NCI-H345 (cell line): ENCODE data around the gene TBCK.

ENCODE experiments used
- DNase-seq: peaks from one replicate; lab custom pipeline; 2025; lab: John Stamatoyannopoulos, UW

Gene TBCK

DNA sequence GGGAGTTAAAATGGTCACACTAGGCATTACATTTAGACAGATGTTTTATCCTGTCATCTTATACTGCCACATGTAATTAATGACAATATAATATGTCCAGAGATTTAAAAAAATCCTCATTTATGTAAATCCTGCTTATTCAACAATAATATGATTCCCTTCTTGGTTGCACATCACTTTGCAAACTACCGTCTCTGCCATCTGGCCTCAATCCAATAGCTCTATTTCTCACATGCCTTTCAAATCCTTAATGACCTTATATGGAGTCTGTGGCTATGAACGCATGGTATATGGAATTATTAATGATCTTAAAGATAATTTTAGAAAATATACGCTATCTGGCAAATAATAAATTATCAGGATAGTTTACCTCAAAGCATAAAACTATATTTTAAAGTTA is 276.2 kb downstream of the TBCK start:
- no peak for DNase-seq

DNA sequence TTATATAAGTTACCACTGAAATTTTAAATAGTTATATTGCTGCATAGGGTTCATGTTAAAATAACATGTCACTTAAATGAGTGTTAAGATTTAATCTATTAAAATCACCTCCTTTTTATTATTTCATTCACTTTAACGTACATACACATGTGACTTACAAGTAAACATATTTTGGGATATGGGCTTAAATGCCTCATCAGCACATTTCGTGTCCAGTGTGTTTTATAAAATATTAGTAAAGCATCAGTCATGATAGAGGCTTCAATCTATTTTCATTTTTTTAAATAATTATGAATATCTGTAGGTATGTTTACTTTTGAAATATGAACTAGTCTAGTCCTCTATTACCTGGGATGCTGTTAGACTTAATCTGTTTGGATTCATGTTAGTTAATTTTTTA is 277.1 kb downstream of the TBCK start:
- no peak for DNase-seq

DNA sequence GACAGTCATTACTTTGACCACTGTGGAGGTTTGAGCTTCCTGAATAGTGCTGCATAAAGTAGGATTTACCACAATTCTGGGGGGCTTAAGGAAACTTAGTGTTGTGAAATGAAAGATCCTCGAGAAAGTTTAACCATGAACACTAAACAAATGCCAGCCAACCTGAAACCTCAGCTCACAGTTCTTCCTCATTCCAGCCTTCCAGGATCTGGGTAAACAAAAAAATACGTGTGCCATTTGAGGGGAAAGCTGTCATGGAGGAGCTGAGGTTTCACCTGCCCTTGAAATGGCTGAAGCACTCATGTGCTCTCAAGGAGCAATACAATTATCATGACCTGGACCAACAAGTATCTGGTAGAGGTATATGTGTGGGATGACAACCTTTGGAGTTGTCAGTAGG is 278.0 kb downstream of the TBCK start:
- no peak for DNase-seq

DNA sequence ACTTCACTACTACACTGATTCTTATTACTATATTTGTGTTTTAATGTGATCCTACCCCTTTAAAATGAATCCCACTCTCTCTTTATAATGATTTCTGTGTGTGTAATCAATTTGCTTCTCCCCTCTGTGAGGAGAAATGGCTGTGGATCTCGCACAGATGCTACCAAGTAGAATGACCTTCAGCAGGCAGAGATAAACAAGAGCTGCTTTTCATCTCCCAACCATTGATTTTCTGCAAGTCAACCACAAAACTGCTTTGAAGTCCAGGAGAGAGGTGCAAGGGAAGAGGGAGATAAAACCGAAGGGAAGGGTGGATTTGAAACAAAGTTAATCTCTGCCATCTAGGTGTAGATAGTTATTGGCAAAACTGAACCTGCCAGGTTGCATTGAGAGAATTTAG is 279.2 kb downstream of the TBCK start:
- no peak for DNase-seq

DNA sequence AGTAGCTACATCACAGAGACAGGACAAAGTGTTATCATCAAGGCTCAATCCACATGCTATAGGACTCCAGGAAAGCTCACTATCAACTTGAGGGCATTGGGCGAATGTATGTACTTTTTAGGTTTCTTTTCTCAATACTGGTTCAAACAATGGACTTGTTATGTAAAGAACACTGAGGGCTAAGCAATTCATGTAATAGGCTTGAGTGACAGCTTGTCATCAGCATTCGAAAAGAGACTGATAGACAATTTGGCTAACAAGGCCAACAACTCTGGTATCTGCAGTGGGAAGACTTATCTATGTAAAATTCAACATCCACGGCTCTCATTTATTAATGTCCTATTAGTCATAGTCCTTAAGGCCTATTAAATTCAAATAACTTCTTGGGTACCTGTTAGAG is 279.7 kb downstream of the TBCK start:
- no peak for DNase-seq

DNA sequence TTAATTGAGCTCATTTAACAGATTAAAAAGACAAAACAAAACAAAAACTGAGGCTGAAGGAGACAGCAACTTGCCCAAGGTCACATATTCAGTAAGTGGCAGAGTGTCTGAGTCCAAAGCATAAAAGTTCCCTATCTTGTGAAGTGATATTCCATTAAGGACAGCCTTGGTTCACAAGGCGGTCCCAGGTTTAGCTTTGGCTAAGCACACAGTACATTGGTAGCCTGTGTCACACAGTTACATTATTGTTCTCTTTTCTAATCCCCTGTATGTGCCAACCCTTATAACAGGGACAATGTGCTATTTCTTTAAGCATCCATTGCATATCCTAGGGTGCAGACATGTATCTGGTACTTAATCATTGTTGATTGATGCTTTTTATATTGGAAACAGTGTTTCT is 280.8 kb downstream of the TBCK start:
- no peak for DNase-seq

DNA sequence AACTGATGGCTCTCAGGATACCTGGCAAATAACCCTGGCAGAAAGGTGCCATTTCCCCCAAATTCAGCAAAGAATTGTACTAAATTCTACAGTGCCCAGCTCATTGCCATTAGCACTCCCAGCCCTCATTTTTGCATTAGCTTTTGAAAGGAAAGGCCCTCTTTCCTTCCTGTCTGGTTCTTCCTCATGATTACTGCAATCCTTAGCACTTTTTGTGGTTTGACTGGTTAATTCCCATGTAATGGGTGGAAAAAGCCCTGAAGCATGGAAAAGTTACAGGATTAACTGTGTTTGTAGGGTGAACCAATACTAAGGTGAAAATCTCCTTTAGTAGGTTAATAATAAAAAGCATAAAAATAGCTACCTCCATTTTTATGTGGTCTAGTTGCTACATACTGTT is 281.3 kb downstream of the TBCK start:
- no peak for DNase-seq

DNA sequence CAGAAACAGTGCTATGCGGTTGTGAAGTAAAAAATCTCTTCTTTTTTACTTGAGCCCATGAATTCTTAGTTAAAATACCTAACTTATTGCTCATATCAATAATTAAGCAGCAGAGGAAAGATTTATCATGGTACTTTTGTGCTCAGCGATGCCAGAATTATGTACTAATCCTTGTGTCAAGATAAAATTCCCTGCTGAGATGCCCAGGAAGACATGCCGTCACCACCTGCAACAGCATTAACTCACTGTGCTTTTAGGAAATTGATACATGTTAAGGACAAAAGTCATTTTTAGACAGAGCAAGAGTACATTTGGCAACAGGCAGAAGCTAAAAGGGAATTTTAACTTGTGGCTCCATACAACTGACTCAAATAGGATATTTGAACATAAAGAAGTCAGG is 281.8 kb downstream of the TBCK start:
- DNase-seq, result no peak

DNA sequence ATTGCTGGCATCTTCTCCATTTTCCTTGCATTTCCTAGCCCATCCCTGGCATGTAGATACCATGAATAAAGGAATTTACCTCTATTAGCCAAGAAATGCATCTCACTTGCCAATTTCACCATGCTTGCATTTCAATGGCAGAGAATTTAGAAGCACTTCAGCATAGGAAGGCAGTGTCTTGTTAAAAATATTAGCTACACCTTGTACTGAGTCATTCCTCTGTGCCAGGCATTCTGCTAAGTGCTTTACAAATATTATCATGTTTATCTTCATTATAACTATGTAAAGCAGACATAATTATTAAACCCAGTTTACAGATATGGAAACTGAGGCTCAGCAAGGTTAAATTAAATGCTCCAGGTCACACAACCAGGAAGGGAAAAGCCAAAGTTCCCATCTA is 282.5 kb downstream of the TBCK start:
- no peak for DNase-seq

DNA sequence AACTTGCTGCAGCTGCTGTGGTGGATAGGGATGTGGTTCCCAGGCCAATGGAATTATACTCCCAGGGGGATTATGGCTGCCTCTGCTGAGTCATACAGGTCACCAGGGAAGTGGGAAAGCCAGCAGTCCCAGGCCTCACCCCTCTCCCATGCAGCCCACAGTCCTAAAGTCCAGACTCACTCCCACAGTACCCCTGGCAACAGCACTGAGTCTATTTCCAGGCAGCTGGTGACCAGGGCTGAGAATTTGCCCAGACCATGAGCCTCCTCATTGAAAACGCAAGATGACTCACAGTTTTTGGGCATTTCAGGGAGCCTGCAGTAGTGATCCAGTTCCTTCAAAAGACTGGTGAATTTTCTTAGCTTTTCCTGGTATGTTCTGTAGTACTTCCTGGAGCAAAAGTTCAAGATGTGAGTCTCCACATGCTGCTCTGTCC is 283.1 kb downstream of the TBCK start:
- DNase-seq, result no peak

DNA sequence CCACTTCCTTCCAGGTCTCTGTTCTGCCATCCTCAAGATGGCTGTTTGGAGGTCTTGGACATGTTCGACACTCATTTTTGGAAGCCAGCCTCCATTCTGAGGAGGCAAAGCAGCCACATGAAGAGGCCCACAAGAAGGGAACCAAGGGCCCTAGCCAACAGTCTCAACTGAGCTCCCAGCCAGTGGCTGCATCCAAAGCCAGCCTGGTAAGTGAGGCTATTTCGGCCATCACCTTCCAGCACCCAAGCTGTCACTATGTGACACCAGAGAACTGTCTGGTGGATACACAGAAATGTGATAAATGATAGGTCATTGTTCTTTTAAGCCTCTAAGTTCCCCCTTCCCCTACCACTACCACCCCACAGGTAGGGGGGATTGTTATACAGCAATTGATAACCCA is 293.6 kb downstream of the TBCK start:
- no peak for DNase-seq

DNA sequence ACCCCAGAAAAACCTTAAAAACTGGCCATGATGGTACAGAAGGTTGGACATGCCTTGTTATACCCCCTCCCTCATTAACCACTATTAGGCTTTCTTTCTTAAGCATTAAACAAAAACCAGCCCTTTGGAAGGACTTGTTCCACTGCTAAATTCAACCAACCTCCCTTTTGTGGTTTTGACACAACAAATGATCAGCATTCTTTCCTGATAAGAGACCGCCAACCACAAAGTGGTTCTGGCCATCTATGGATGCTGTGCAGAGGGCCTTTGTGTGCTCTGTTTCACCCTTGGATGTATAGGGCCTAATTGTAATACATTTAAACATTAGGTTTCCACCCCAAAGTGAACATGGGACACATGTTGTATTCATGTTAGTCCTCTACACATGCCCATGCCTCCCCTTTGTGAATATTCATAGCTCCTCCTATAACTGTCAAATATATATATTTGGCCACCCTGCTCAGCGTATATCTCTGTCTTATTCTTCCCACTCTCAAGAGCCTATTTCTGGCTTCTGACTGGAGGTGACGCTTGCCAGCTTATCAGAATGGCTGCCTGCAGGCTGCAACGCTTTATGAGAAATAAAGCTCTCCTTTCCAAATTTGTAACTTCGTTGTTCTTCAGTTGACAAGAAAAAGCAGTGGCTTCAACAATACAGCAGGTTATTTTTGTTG is 294.1 kb downstream of the TBCK start:
- no peak for DNase-seq

DNA sequence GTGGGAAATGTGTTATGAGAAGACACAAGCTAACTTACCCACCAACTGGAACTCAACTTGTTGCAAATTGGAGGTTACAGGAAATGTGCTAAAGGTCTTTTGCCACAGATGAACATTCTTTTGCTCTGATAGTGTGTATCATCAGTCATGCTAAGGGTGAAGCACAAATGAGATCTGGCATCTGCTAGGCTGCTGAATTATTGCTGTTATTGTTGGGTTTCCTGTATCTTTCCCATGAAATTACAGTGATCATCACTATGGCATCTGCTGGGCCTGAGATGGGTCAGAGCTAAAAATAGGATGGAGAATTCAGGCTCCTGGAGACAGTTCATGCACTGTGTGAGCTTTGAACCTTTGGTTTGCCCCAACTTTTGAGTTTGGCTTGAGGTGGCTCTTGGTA is 296.2 kb downstream of the TBCK start:
- DNase-seq, result no peak

DNA sequence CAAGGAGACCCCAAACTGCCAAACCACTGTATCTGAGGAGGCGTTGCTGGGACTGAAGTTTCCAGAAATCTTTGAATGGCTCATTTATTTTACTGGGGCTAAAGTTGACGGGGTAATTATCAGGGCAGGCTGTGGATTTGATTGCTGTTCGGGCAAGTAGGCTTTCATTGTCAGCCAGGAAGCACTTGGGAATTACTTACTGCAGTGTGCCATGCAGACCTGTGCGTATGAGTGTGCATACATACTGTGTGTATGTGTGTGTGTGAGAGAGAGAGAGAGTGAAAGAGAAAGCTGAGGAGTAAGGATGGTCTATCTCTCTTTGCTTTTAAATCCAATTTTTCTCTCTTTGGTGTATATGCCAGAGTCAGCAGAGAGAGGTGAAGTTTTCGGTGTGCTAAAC is 298.0 kb downstream of the TBCK start:
- no peak for DNase-seq

DNA sequence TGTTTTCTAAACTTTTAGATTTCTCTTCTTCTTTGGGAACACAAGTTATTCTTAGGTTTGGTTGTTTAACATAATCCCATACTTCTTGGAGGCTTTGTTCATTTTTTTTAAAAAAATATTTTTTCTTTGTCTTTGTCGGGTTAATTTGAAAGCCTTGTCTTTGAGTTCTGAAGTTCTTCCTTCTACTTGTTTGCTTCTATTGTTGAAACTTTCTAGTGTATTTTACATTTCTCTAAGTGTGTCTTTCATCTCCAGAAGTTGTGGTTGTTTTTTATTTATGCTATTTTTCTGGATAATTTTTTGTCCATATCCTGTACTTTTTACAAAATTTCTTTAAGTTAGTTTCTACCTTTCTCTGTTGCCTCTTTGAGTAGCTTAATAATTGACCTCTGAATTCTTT is 304.6 kb downstream of the TBCK start:
- DNase-seq, result no peak

DNA sequence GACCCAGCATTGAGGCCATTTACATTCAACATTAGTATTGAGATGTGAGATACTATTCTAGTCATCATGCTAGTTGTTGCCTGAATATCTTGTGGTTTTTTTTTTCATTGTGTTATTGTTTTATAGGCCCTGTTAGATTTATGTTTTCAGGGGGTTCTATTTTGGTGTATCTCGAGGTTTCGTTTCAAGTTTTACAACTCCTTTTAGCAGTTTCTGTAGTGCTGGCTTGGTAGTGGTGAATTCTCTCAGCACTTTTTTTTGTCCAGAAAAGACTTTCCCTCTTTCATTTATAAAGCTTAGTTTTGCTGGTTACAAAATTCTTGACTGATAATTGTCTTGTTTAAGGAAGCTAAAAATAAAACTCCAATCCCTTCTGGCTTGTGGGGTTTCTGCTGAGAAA is 305.2 kb downstream of the TBCK start:
- no peak for DNase-seq

DNA sequence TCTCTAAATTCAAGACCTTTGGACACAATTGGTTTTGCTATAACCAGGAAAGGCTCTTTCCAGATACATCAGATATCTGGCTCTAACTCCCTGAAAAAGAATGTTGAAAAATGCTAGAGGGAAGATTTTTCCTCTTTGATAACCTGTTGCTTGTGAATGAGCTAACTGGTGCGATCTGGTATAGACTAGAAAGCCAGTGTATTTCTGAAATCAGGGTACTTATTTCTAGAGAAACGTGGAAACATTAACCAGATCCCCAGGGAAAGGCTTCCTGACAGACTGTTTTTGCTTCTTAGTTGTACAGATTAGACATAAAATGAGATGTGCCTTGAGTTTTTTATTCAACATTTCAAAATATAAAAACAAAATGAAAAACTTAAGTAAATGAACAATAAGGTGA is 313.0 kb downstream of the TBCK start:
- no peak for DNase-seq

DNA sequence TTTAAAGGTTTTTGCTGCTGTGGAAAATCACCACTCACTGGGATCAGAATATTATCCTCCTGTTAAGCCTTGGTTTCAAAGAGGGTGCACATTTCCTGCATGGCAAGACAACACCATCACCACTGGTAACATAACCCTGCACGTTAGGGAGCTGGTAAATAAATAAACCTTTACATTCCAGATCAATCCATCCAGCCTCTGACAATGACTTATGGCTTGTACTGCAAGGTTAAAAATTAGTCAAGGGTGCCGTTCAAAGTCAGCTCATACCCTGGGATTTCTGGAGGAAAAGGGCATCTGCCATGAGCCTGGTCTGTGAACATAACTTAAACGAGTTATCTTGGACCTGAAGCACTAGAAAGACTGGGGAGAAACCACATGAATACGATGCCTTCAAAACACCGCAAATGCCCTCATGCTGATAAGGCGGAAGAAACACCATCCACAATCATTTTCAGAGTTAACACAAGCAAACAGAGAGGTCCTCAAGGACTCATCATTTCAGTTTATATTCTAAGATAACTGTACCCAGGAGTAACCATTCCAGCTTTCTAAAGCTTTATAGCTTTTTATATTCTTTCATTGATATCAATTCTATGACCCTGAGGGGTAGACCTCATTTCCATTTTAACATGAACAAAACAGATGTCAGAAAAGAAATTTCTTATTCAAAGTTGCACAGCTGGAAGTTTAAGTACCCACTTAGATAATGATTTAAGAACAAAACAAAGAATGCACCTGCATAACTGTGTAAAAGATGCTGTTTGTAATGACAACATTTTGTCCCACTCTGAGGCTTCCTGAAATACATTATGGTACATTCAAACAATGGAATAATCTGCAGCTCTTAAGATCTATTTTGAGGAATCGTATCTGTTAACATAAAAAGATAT is 317.6 kb downstream of the TBCK start:
- DNase-seq, result peak; percentile 22

DNA sequence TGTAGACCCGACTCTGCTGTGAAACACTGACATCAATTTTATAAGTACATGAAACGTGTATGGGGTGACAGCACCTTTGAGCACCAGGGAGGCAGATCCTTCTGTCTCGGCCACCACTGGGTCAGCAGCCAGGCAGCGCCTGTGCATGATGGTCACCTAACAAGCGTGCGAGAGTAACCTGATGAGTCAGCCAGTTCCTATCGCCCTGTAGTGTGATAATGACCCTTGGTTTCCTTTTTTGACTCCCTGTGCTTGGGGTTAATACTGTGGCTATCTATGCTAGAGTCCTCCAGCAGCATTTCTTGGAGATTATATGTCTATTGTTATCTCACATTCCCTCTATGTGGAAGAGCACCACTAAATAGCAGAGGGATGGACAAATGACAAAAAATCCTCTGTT is 319.2 kb downstream of the TBCK start:
- DNase-seq, result no peak

DNA sequence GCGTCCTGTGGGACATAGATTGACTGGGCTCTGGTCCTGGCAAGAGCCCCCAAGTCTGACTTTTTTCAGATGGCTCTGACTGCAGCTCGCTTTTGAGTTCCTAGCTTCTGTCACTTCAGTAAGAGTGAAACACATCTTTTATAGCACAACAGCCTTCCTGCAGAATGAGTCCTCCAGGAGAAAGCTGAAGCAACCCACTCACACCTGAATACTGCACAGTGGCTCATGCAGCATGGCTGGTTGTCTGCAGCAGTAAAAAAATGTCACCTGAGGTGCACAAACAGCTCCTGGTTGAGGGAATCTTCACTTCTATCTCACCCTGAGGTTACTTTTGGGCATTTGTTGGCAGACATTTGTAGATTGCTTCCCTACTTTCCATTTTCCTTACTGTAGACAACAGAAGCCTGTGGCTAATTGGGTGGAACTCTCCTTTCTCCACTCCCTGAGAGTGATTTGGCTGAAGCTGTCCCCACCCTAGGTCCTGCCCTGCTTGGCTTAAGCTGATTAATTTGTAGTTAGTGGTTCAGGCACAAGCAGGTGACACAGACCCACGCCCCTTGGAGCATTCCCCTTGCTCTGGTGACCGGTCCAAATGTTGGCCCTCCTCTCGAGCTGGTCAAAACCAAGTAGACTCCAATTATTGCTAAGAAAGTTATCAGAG is 321.0 kb downstream of the TBCK start:
- no peak for DNase-seq

DNA sequence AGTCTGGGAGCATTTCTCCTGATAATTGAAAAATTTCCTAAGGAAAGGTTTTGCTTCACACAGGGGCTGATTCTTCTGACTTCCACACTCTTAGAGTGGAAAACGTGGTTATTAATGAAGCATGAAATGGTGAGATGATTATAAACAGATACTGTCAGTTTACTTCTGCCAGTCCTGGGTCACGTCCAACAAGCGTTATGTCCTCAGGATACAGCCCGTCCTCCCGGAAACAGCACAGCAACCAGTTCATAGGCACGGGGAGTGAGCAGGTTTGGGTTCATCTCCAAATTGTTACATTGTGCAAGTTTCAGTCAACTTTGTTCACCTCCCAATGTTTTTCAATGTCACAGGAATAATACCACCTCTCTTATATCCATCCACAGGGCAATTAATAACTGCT is 321.9 kb downstream of the TBCK start:
- no peak for DNase-seq

DNA sequence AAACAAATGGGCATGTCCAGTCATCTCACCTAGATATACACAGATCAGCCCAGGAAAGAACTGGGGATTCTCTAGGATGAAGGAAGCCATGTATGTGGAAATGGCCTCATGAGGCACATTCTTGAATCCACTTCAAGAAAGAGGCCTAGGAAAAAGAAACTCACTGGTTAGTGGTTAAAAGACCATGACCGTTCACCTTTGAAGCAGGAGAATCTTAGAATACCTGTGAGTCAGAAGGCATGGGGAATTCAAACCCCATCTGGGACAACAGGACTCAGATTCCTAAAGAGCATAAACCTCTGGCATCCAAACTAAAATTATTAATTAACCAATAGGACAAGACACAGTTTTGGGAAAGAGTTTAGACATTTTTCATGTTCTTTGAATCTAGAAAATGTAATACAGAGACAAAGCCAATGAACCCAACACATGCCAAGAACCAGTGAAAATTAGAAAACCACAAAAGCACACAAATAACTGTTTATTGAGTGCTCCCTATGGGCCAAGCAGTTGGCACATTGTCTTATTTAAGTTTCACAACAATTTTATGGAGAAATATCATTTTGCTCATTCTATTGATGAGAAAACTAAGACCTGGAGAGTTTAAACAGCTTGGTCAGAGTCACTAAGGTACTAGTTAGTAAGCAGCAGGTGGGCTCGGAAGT is 323.2 kb downstream of the TBCK start:
- no peak for DNase-seq

DNA sequence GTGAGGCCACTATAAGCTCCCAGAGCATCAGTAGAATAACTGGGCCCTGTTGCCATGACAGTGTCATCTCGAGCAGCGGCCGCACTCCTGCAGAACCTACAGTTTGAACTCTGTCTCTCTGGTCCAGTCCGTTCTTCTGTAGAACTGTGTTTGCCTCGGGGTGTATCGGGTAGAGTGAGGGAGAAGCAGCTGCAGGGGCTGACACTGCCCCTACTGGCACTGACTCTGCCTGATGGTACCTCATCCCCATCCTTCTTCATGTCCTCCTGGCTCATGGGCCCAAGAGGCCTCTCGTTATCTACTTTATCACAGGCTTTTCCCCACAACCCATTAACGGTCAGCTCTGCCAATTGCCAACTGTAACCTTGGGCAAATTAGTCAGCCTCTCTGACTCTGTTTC is 324.3 kb downstream of the TBCK start:
- DNase-seq, result no peak
